NCI-H128 (cell line): ENCODE data around the gene LRRC56.

Experiments
- DNase-seq: peaks from one replicate; lab custom pipeline; 2025; ENCODE audit not compliant: unreplicated experiment; lab: John Stamatoyannopoulos, UW

Gene LRRC56

GRCh38 chr11:556662-557256, 19.4 kb downstream of the LRRC56 start:
- no peak for DNase-seq

GRCh38 chr11:557328-558132, 20.2 kb downstream of the LRRC56 start:
- DNase-seq: no peak

- DNase-seq: no peak
Observed at GRCh38 chr11:558503-558902, 21.2 kb downstream of the LRRC56 start.

- DNase-seq: no peak
Observed at GRCh38 chr11:559020-559620, 21.8 kb downstream of the LRRC56 start.

GRCh38 chr11:559712-560304, 22.5 kb downstream of the LRRC56 start:
- DNase-seq: no peak

GRCh38 chr11:560305-561147, 23.2 kb downstream of the LRRC56 start, which contains the start of the genes LMNTD2 and RASSF7:
TSS of gene LMNTD2 (minus strand) at chr11:560738. CDS start at chr11:560716, 22 bp downstream.
TSS of gene RASSF7 (plus strand) at chr11:560970. CDS start at chr11:561769, 799 bp downstream.
- peak; percentile 70 for DNase-seq

GRCh38 chr11:561148-562003, 24.0 kb downstream of the LRRC56 start:
- no peak for DNase-seq

- DNase-seq: no peak
Observed at GRCh38 chr11:562046-562645, 24.8 kb downstream of the LRRC56 start.

GRCh38 chr11:563066-563811, 25.9 kb downstream of the LRRC56 start:
- DNase-seq: no peak

GRCh38 chr11:563812-564578, 26.7 kb downstream of the LRRC56 start:
- DNase-seq: no peak

GRCh38 chr11:565921-566509, 28.7 kb downstream of the LRRC56 start:
- DNase-seq: no peak

GRCh38 chr11:567011-567628, 29.8 kb downstream of the LRRC56 start:
- no peak for DNase-seq

GRCh38 chr11:567629-568292, 30.4 kb downstream of the LRRC56 start:
- DNase-seq: no peak

- peak; percentile 92 for DNase-seq
Observed at GRCh38 chr11:568306-569157, 31.2 kb downstream of the LRRC56 start.

GRCh38 chr11:569158-569885, 32.0 kb downstream of the LRRC56 start:
- no peak for DNase-seq
